Measurements from ENCODE around the gene BLNK. TPM values are rescaled to one million over a fixed set of nuclear protein-coding genes. Genes with fewer than 3 reads are reported as not detected.

Gene BLNK
- total RNA-seq, 1 experiment from 2014 or later: 7.5 TPM

GRCh38 chr10:96280859-96281258, 9.5 kb upstream of the BLNK start:
- no peaks in the 10 kb centered on the region for H3K27me3 Mint-ChIP-seq (ENCODE audit: unreplicated experiment)
- CTCF ChIA-PET: no interaction called here
- no peak overlapping the region for H3K27ac Mint-ChIP-seq (ENCODE audit: unreplicated experiment)
- H3K4me3 Mint-ChIP-seq (ENCODE audit: low read depth, unreplicated experiment): no peak overlapping the region
- intact Hi-C loops (cut with micrococcal nuclease; ENCODE audit: unreplicated experiment): no loop called here
- BruUV-seq (replicated peaks): no TSS peak
- DNase-seq: no peak
- H3K9me3 Mint-ChIP-seq (ENCODE audit: low read depth, unreplicated experiment): no peaks in the 10 kb centered on the region
- TF ChIP-seq, protein P1, sequence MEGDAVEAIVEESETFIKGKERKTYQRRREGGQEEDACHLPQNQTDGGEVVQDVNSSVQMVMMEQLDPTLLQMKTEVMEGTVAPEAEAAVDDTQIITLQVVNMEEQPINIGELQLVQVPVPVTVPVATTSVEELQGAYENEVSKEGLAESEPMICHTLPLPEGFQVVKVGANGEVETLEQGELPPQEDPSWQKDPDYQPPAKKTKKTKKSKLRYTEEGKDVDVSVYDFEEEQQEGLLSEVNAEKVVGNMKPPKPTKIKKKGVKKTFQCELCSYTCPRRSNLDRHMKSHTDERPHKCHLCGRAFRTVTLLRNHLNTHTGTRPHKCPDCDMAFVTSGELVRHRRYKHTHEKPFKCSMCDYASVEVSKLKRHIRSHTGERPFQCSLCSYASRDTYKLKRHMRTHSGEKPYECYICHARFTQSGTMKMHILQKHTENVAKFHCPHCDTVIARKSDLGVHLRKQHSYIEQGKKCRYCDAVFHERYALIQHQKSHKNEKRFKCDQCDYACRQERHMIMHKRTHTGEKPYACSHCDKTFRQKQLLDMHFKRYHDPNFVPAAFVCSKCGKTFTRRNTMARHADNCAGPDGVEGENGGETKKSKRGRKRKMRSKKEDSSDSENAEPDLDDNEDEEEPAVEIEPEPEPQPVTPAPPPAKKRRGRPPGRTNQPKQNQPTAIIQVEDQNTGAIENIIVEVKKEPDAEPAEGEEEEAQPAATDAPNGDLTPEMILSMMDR (IDR thresholded peaks at IDR 0.05; ENCODE audit: unreplicated experiment): no peak
- H3K36me3 Mint-ChIP-seq (ENCODE audit: insufficient read depth, unreplicated experiment): no peaks in the 10 kb centered on the region
- peaks cover 30% of the 10 kb centered on the region for H3K4me1 Mint-ChIP-seq (ENCODE audit: low read depth, unreplicated experiment)

DNA sequence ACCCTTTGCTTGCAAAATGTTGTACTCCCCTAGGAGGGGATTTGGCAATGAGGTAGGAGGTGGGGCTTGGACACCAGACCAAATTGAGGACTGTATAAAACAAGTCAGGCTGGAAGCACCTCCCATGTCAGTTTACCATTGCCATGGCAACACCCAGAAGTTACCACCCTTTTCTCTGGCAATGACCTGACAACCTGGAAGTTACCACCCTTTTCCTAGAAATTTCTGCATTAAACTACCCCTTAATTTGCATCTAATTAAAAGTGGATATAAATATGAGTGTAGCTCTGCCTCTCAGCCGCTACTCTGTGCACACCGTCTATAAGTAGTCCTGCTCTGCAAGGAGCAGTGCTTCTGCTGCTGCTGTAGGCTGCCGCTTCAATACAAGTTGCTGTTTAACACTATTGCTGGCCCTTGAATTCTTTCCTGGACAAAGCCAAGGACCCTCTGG, 7.8 kb upstream of the BLNK start:
- CTCF ChIA-PET: no interaction called here

DNA sequence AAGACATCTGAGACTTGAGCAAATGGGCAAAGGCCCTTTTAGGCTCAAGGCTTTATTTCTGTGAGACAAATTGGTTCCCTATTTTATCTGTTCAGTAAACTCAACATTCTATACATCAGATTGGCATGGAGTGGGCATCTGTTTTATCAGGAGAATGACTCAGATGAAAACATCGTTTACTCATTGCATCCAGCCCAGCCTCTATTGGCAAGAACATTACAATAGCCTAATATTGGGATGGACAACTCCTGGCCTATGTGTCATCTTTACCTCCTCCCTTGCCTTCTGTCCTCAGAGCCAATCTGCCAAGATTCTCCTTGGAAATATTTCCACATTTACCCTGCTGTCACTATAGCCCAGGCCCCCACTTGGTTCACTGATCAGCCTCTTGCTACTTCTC, 5.5 kb upstream of the BLNK start:
- CTCF ChIA-PET: no interaction called here
- TF ChIP-seq, protein P1 (IDR thresholded peaks at IDR 0.05; ENCODE audit: unreplicated experiment): no peak
- Mint-ChIP-seq H3K9me3 (ENCODE audit: low read depth, unreplicated experiment) (no peaks in the 10 kb centered on the region), H3K36me3 (ENCODE audit: insufficient read depth, unreplicated experiment) (no peaks in the 10 kb centered on the region), H3K27me3 (ENCODE audit: unreplicated experiment) (no peaks in the 10 kb centered on the region), H3K4me1 (ENCODE audit: low read depth, unreplicated experiment) (peaks cover 27% of the 10 kb centered on the region), H3K4me3 (ENCODE audit: low read depth, unreplicated experiment) (no peak overlapping the region), H3K27ac (ENCODE audit: unreplicated experiment) (no peak overlapping the region)
- intact Hi-C loops (cut with micrococcal nuclease; ENCODE audit: unreplicated experiment): no loop called here
- no TSS peak for BruUV-seq (replicated peaks)
- DNase-seq: no peak

More for the DNA sequence above, 7.8 kb upstream of the BLNK start:
- DNase-seq: no peak
- Mint-ChIP-seq H3K9me3 (ENCODE audit: low read depth, unreplicated experiment) (no peaks in the 10 kb centered on the region), H3K27me3 (ENCODE audit: unreplicated experiment) (no peaks in the 10 kb centered on the region), H3K4me1 (ENCODE audit: low read depth, unreplicated experiment) (peaks cover 30% of the 10 kb centered on the region), H3K27ac (ENCODE audit: unreplicated experiment) (no peak overlapping the region), H3K4me3 (ENCODE audit: low read depth, unreplicated experiment) (no peak overlapping the region), H3K36me3 (ENCODE audit: insufficient read depth, unreplicated experiment) (no peaks in the 10 kb centered on the region)
- intact Hi-C loops (cut with micrococcal nuclease; ENCODE audit: unreplicated experiment): no loop called here
- TF ChIP-seq, protein P1 (IDR thresholded peaks at IDR 0.05; ENCODE audit: unreplicated experiment): no peak
- no TSS peak for BruUV-seq (replicated peaks)

DNA sequence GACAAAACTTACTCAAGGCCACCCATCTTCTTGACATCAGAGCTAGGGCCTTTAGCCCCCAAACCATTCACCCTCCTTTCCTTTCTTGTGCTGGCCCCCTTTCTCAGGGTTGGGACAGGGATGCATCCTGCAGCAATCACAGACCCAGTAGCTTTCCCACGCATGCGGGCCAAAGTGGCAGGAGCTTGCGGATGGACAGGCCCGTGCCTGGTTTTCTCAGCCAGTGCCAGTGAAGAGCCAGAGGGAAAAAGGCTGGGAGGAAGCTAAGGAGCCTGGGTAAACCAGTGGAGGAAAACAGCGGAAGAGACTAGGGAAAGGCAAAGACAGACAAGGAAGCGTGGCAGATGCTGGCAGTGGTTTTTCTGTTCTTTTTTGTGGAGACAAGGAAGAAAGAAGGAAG, 5.1 kb upstream of the BLNK start:
- DNase-seq: no peak
- BruUV-seq (replicated peaks): no TSS peak
- H3K4me3 Mint-ChIP-seq (ENCODE audit: low read depth, unreplicated experiment): no peak overlapping the region
- intact Hi-C loops (cut with micrococcal nuclease; ENCODE audit: unreplicated experiment): no loop called here
- CTCF ChIA-PET: no interaction called here
- TF ChIP-seq, protein P1 (IDR thresholded peaks at IDR 0.05; ENCODE audit: unreplicated experiment): no peak
- H3K27ac Mint-ChIP-seq (ENCODE audit: unreplicated experiment): no peak overlapping the region
- H3K4me1 Mint-ChIP-seq (ENCODE audit: low read depth, unreplicated experiment): peaks cover 28% of the 10 kb centered on the region
- H3K36me3 Mint-ChIP-seq (ENCODE audit: insufficient read depth, unreplicated experiment): peaks cover under 1% of the 10 kb centered on the region
- H3K9me3 Mint-ChIP-seq (ENCODE audit: low read depth, unreplicated experiment): no peaks in the 10 kb centered on the region
- H3K27me3 Mint-ChIP-seq (ENCODE audit: unreplicated experiment): no peaks in the 10 kb centered on the region

Measured in Calu3 (cell line).